RWPE1 (cell line): Measurements from ENCODE around the gene CDKL1.

Experiments used
- CTCF ChIA-PET: fragments of 350-600 bp; sonication (Branson Sonifier 250); formaldehyde crosslinking; extraction: SDS; loops from one replicate; lab custom pipeline; 2021; lab: Yijun Ruan, JAX
- POLR2A ChIA-PET: fragments of 400-600 bp; formaldehyde crosslinking; extraction: SDS; loops from one replicate; lab custom pipeline; 2020; ENCODE audit warnings: antibody characterized with exemption; ENCODE audit not compliant: low non-redundant PET; lab: Yijun Ruan, JAX
- DNase-seq: peaks from one replicate; pipeline ENCODE4 v3.0.0; 2012; ENCODE audit warnings: low spot score
- H3K27ac ChIP-seq: fragments of 450-650 bp; 2 replicates; pipeline ENCODE4 v1.5.1; 2017
- TF ChIP-seq, protein P1 (sequence below): fragments of 450-650 bp; conservative IDR thresholded peaks from 2 replicates; pipeline ENCODE4 v1.5.1; 2017; ENCODE audit warnings: low read depth, mild to moderate bottlenecking

CDKL1 gene

DNA sequence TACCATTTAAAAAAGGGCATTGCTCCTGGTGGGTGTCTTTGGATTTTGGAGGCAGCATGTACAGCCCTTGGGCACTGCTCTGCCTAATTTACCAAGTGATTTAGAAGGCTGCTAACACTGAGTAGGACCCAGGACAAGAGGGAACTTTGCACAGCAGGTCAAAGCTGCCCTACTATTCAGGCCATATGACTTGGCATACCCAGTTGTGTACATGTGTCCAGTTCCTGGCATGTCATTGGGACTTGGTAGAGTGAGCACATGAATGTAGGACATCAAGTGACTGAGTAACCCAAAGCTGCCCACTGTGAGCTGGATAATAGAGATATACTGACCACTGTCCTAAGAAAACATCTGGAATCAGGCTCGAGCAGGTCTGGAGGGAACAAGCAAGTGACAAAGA, 15.7 kb downstream of the CDKL1 start:
- POLR2A ChIA-PET = no interaction called here
- DNase-seq = no peak
- no peak overlapping the region for H3K27ac ChIP-seq
- TF ChIP-seq, protein P1, sequence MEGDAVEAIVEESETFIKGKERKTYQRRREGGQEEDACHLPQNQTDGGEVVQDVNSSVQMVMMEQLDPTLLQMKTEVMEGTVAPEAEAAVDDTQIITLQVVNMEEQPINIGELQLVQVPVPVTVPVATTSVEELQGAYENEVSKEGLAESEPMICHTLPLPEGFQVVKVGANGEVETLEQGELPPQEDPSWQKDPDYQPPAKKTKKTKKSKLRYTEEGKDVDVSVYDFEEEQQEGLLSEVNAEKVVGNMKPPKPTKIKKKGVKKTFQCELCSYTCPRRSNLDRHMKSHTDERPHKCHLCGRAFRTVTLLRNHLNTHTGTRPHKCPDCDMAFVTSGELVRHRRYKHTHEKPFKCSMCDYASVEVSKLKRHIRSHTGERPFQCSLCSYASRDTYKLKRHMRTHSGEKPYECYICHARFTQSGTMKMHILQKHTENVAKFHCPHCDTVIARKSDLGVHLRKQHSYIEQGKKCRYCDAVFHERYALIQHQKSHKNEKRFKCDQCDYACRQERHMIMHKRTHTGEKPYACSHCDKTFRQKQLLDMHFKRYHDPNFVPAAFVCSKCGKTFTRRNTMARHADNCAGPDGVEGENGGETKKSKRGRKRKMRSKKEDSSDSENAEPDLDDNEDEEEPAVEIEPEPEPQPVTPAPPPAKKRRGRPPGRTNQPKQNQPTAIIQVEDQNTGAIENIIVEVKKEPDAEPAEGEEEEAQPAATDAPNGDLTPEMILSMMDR = no peak
- CTCF ChIA-PET = no interaction called here

DNA sequence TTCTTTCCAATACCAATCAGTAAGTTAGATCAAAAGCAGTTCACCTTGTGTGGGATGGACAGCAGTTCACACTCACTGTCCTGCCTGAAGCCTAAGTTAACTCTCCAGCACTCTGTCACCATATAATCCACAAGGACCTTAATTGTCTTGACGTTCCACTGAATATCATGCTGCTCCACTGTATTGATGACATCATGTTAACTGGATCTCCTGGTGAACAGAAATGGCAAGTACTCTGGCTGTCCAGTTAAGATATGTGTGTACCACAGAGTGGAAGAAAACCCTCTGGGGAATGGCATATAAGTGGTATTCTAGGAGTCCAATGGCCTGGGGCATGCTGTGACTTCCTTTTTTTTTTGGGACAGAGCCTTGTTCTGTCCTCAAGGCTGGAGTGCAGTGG, 16.2 kb downstream of the CDKL1 start:
- CTCF ChIA-PET = no interaction called here
- no peak for DNase-seq
- TF ChIP-seq, protein P1 = no peak
- POLR2A ChIA-PET = no interaction called here
- H3K27ac ChIP-seq = no peak overlapping the region

DNA sequence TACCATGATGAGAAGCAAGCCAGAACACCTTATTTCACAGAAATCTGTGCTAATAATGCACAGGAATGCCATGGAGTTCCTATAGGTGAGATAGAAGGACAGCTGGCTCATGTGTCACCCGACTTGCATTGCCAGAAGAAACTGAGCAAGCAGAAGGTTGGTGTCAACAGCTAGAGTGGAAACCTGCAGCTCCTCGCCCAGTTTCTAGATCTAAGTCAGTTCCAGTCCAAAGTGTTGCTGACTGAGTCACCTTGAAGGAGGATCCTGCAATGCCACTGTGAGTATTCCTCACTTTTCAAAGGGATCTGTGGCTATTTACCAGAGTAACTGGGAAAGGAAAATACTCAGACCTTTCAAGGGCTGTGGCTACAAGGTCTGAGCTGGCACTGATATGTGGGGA, 17.1 kb downstream of the CDKL1 start:
- no peak overlapping the region for H3K27ac ChIP-seq
- DNase-seq = no peak
- ChIA-PET POLR2A (no interaction called here), CTCF (no interaction called here)
- TF ChIP-seq, protein P1 = no peak

DNA sequence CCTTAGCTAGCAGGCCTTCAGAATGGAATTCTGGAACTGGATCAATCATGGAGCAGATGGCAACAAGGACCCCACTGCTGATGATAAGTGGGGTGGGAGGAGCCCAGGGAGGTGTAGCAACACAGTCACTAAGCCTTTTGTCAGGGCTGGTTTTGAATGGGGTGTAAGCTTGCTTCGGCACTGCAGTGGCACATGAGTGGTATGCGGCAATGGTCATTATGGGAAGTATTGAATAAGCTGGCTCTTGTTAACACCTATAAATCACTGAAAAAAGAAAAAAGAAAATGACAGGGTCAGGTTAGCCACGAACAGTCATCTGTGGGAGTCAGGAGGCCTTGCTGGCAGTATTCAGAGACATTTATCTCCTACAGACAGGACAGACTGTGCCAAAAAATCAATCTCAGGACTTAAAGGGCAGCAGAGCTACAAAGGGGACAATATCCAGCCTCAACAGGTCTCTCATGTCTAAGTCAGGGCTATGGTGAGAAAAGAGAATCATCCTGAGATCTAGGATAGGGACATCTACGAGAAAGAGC, 19.1 kb downstream of the CDKL1 start:
- no peak overlapping the region for H3K27ac ChIP-seq
- TF ChIP-seq, protein P1 = no peak
- CTCF ChIA-PET = interaction anchor here (0.7 kb wide), 1 partner anchor 31 kb away, joined by 3 read pairs; no protein-coding TSS in a partner anchor
- no peak for DNase-seq
- POLR2A ChIA-PET = no interaction called here

DNA sequence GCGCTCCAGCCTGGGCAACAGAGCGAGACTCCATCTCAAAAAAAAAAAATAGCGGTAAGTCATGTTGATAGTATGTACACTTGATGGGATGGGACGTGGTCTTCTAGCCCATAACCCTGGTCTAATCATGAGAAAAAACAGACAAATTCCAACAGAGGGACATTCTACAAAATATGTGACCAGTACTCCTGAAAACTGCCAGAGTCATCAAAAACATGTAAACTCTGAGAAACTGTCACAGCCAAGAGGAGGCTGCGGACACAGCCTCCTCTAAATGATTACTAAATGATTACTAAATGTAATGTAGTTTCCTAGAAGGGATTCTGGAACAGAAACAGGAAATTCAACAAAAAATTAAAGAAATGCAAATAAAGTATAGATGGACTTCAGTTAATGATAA, 20.9 kb downstream of the CDKL1 start:
- no peak for DNase-seq
- ChIA-PET CTCF (no interaction called here), POLR2A (no interaction called here)
- no peak overlapping the region for H3K27ac ChIP-seq
- TF ChIP-seq, protein P1 = no peak

DNA sequence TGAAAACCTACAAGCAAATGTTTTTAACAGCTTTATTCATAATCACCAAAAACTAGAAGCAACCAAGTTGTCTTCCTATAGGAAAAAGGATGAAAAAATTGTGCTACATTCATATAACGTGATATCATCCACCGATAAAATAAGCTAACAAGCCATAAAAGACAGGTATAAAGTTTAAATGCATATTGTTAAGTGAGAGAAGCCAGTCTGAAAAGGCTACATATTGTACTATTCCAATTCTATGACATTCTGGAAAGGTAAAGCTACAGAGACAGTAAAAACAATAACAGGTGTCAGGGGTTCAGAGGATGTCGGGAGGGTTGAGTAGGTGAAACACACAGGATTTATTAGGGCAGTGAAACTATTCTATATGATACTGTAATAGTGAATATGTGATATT, 22.7 kb downstream of the CDKL1 start:
- TF ChIP-seq, protein P1 = no peak
- ChIA-PET POLR2A (no interaction called here), CTCF (interaction anchor here (0.6 kb wide), 2 partner anchors 132 to 508 kb away, joined by 4 read pairs; no protein-coding TSS in a partner anchor)
- DNase-seq = no peak
- no peak overlapping the region for H3K27ac ChIP-seq

DNA sequence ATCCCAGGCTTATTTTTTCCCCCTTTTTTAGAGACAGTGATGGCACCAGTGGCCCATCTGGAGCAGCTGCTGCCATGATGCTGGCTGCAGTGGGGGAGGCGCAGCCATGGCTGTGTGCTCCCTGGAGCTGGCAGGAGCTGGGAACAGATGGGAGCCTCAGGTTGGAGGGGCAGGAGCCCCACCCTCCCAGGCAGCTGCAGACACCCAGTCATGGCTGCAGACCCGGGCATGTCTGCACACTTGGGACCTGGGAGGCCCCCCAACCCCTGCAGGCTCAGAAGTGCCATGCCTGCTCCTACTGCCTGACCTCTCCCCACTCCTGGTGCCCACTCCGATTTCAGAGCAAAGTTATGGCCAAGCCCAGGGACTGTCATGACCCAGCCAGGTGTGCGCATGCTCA, 25.1 kb downstream of the CDKL1 start:
- no peak for DNase-seq

More for the DNA sequence above, 25.1 kb downstream of the CDKL1 start:
- CTCF ChIA-PET = interaction anchor here (1.4 kb wide), 1 partner anchor 22 kb away, joined by 4 read pairs; no protein-coding TSS in a partner anchor
- no peak overlapping the region for H3K27ac ChIP-seq
- POLR2A ChIA-PET = no interaction called here
- TF ChIP-seq, protein P1 = no peak
